Ecto neural progenitor cell (in vitro differentiated cells): ENCODE data around the gene DAPK1.

Experiments used
- DNase-seq: peaks from one replicate; pipeline ENCODE4 v3.0.0-alpha.2; 2018; ENCODE audit warnings: low spot score

Gene DAPK1

DNA sequence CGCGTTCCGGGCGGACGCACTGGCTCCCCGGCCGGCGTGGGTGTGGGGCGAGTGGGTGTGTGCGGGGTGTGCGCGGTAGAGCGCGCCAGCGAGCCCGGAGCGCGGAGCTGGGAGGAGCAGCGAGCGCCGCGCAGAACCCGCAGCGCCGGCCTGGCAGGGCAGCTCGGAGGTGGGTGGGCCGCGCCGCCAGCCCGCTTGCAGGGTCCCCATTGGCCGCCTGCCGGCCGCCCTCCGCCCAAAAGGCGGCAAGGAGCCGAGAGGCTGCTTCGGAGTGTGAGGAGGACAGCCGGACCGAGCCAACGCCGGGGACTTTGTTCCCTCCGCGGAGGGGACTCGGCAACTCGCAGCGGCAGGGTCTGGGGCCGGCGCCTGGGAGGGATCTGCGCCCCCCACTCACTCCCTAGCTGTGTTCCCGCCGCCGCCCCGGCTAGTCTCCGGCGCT, at the start of gene DAPK1:
TSS of gene DAPK1 (plus strand) at position 264 of the 442 bp plus-strand sequence. CDS start 1,211 bp downstream, outside the sequence.
- no peak for DNase-seq

DNA sequence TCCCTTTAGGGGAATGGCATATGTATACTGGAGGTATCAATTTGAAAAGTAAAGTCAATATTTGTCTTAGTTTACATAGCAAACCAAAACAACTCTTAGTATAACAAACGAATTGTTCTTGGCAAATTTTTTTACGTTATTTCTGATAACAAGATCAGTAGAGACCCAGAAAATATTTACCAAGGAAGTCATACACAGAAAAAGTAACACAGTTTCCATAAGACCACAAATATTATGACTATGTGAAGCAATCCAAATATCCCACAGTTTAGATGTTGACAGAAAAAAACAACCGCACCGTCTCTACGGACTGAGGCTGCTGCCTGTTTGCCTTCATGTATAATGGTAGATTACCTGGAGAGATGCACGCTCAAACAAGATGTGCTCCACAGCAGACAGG, 46.5 kb upstream of the DAPK1 start:
- no peak for DNase-seq

DNA sequence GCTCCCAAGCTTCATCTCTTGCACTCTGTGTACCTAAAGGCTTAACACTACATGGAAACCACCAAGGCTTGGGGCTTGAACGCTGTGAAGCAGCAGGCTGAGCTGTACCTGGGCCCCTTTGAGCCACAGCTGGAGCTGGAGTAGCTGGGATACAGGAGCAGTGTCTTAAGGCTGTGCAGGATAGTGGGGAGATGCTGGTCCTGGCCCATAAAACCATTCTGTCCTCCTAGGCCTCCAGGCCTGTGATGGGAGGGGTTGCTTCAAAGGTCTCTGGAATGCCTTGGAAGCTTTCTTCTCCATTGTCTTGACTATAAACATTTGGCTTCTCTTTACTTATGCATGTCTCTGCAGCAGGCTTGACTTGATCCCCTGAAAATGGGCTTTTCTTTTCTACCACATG, 42.3 kb upstream of the DAPK1 start:
- DNase-seq: no peak

DNA sequence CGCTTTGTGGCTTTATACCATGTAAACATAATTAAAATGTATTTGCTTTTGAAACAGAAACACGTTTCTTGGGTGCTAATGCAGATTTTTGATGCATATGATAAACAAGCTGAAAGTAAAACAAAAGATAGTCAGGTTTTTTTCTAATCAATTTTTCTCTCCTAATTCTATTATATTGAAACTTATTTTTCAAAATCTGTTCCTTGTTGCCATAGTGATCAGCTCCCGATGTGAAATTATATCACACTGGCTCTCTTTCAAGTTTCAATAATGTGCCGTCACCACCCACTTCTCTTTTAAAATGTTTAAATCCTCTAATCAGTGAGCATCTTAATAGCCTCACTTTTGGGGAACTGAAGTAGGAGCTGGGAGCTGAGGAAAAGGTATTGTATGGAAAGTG, 36.4 kb upstream of the DAPK1 start:
- no peak for DNase-seq

DNA sequence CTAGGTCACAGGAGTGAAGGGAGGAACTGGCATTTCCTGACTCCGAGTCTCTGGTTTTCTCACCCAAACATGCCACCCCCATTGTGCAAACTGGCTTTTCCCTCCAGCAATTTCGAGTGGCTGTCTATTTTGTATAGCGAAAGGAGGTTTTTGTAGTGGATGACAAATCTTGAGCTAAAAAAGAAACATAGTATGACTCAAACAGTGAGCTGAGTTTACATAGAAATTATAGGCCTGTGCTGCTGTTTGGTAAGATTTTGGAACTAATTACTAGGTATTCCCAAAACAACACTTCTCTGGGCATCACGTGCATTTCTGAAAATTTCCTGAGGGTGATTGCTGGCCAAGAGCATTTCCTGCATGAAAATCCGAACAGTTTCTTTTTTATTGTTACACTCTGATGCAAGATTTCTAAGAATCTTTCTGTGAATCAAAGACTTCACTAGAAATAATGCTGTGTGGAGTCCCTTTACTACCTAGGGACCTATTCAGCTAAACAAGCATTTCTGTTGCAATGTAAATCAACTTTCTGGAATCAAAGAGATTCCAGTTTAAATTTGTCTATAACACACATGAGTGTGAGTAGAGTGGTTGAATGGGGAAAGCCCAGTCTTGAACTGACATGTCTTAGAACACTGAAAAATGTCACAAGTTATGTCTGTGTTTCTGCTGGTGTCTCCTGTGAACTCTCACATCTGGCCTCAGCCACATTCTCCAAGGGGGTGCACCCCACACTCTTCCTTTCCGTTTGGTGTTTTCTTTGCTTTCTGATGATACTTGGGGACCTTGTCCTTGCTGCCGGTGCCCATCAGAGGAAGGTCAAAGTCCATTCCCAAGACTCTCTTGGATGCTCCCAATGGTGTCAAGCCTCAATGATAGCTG, 33.3 kb upstream of the DAPK1 start:
- no peak for DNase-seq

GRCh38 chr9:87464992-87465378, 32.7 kb upstream of the DAPK1 start:
- no peak for DNase-seq

- DNase-seq: no peak
These were observed 31.9 kb upstream of the DAPK1 start for GRCh38 chr9:87465816-87466215.

- no peak for DNase-seq
These were observed 30.5 kb upstream of the DAPK1 start for GRCh38 chr9:87467187-87467586.

DNA sequence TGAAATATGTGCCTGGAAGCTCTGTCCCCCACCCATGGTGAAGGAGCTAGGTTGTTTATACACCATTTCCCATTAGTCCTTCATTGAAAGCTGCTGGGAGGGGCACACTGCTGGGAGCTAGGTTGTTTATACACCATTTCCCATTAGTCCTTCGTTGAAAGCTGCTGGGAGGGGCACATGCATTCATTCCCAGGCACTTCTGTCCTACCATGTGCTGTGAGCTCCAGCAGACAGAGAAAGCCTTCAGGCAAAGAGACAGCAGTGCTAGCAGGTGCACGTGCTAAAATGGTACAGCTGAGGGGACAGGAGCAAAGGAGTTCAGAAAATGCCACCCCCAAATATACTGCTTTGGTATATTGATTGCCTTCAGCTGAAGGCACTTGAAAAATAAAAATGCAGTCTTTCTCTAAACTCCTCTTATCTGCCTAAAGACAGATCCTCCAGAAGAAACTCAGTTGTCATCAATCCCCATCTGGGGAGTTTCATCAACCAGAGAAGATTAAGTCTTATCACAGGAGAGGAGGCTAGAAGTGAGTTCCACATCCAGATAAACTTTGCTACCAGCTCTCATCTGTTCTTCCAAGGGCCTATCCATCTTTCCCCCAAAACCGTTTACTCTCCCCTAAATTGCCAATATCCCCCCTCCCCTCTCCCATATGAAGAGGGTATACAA, 27.7 kb upstream of the DAPK1 start:
- DNase-seq: no peak

DNA sequence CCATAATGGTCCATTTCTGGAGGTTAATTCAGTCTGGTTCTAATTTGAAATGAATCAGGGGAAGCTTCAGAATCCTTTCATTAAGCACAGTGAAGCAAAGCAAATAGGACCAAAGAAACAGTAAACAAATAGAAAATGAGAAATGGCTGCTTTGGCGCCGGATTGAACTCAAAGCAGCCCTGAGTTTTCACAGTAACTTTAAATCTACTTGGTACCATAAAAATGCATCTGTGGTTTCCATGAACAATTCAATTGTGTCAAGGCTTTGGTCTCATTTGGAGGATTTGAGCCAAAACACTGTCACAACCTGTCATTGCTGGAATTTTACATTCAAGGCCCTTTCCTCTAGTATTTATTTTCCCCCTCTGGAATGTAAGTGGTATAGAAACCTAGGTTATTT, 25.9 kb upstream of the DAPK1 start:
- no peak for DNase-seq

- DNase-seq: no peak
These were observed 22.2 kb upstream of the DAPK1 start for GRCh38 chr9:87475463-87475862.

DNA sequence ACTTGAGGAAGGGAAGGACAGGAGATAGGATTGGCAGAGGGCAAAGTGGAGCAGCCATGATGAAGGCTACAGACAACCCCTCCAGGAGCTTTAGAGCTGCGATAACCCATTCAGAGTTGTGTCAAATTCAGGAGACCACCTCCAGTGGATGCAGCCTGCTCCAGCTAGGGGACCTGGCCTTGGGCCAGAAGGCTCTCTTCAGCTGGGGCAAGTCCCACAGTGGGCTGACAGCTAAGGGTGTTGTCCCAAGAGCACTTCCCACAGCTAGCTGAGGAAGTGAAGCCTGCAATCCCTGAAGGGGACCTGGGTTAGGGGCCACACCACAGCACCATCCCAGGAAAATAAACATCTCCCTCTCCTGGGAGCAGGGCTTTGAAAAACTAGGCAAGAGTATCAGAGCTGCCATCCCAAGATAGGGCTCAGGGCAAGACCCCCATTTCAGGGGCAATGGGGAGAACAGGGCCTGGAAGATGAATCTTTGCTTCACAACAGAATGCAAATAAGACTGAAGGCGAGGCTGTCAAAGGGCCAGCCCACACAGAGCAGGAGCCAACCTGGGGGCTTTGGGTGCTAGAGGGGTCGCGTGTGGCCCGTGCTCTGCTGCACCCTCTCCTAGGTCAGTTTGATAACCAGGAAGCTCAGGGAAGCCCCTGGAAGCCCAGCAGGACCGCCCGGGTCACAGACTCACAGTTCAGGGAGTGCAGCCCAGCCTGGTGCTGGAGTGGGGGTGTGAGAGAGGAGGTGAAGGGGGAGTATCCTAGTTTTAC, 19.3 kb upstream of the DAPK1 start:
- DNase-seq: no peak

GRCh38 chr9:87479801-87480201, 17.9 kb upstream of the DAPK1 start:
- DNase-seq: no peak

- DNase-seq: no peak
These were observed 15.5 kb upstream of the DAPK1 start for GRCh38 chr9:87481890-87482855.

DNA sequence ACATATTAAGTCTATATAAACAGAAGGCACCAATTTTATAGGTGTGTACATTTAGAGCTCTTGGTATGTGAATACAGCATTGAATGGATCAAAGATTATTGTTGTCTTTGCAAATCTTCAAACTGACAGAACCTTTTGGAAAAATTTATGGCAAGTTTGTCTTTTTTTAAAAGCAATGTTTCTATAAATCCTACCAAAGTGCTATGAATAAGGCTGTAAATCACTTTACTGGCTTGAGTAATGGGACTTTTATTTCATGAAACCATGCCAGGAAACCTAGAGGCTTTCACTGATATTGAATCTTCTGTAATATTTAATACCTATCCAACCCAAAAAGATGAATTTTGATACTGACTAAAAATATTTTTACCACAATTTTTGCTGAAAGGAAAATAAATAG, 7.4 kb upstream of the DAPK1 start:
- no peak for DNase-seq

DNA sequence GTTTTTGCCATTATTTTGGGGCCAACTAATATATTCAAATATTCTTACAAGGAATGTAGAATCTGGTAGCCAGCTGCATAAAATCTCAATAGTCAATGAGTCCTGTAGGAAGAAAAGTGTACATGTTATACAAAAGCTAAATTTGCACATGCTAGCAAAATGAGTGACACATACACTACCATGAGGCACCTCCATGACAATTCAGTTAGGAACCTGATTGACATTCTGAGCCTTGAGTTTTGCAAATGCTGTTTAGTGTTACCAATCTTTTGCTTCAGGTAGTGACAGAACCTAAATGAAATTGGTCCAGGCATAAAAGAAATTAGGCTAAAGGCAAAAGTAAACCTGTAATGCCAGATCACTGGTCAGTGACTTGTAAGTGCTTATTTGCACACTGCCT, 6.8 kb upstream of the DAPK1 start:
- no peak for DNase-seq

GRCh38 chr9:87491523-87491922, 6.1 kb upstream of the DAPK1 start:
- no peak for DNase-seq

- no peak for DNase-seq
These were observed 5.0 kb upstream of the DAPK1 start for GRCh38 chr9:87492642-87493041.

GRCh38 chr9:87494970-87495471, 2.6 kb upstream of the DAPK1 start:
- DNase-seq: no peak

DNA sequence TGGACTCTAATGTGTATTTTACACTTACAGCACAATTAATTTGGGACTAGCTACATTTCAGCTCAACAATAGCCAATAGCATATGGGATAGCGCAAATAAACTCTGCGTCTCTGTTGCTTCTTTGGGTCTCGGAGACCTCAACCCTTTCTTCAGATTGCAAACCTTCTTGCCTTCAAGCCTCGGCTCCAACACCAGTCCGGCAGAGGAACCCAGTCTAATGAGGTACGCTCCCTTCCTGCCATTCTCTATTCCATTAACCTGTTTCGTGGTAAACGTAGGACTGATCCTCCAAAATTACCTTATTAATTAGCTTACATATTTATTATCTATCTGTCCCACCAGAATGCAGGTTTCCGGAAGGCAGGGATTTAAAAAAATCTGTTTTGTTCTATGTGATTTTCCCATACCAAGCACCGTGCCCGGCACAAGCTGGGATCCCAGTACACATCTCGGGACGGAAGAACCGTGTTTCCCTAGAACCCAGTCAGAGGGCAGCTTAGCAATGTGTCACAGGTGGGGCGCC, 525 bp upstream of the DAPK1 start:
- DNase-seq: no peak
